DND-41 (cell line): Measurements from ENCODE around the gene TINCR.
"Not testable (repeated sequence)": the region's sequence is repeated elsewhere in the genome, so short reads cannot be mapped to it uniquely, and the experiment has no call there.

Experiments
- ATAC-seq: fragments of 200-7000 bp; cut with Tn5 transposase; 3 replicates; pipeline ENCODE4 v1.9.1; 2021; ENCODE audit warnings: low read depth; ENCODE audit not compliant: insufficient read depth
- DNase-seq: peaks from one replicate; pipeline ENCODE4 v3.0.0-alpha.2; 2020
- H2AFZ ChIP-seq: 2 replicates; pipeline ENCODE4 v1.6.0; 2012; ENCODE audit warnings: low read depth, low read length
- H3K27ac ChIP-seq: 2 replicates; pipeline ENCODE4 v1.5.1; 2012; ENCODE audit warnings: low read length, inconsistent platforms
- H3K27me3 ChIP-seq: fragments of 200-600 bp; sonication (generic); 2 replicates; pipeline ENCODE4 v1.6.0; 2012; ENCODE audit warnings: low read length, mild to moderate bottlenecking, inconsistent platforms; ENCODE audit not compliant: insufficient read depth, poor library complexity
- H3K36me3 ChIP-seq: 2 replicates; pipeline ENCODE4 v1.5.1; 2012; ENCODE audit warnings: low read length, inconsistent platforms; ENCODE audit not compliant: insufficient read depth
- H3K4me1 ChIP-seq: 2 replicates; pipeline ENCODE4 v1.5.1; 2012; ENCODE audit warnings: mild to moderate bottlenecking, low read length; ENCODE audit not compliant: insufficient read depth
- H3K4me2 ChIP-seq: 2 replicates; pipeline ENCODE4 v1.6.0; 2012; ENCODE audit warnings: mild to moderate bottlenecking, moderate library complexity, low read length, inconsistent platforms; ENCODE audit not compliant: insufficient read depth
- H3K4me3 ChIP-seq, 2 experiments: fragments of 200-600 bp in 1 of 2; shearing (Covaris generic) in 1 of 2; 2 replicates each; pipeline ENCODE4 v1.5.1; 2012 to 2016; ENCODE audit warnings: inconsistent platforms in 2 of 2, low read length in 2 of 2, mild to moderate bottlenecking in 2 of 2, low read depth in 1 of 2, moderate library complexity in 1 of 2
- H3K79me2 ChIP-seq: 2 replicates; pipeline ENCODE4 v1.6.0; 2012; ENCODE audit warnings: low read length, inconsistent platforms; ENCODE audit not compliant: insufficient read depth
- H3K9ac ChIP-seq: 2 replicates; pipeline ENCODE4 v1.6.0; 2012; ENCODE audit warnings: low read depth, mild to moderate bottlenecking, inconsistent platforms, low read length, moderate library complexity
- H3K9me3 ChIP-seq: 2 replicates; pipeline ENCODE4 v1.5.1; 2012; ENCODE audit warnings: low read length, moderate library complexity, mild to moderate bottlenecking, inconsistent platforms; ENCODE audit not compliant: insufficient read depth, severe bottlenecking
- H4K20me1 ChIP-seq: 2 replicates; pipeline ENCODE4 v1.6.0; 2012; ENCODE audit warnings: low read length; ENCODE audit not compliant: insufficient read depth
- EZH2 ChIP-seq: IDR thresholded peaks from 3 replicates; pipeline ENCODE4 v1.6.1; 2012; ENCODE audit warnings: borderline replicate concordance, low read depth, mild to moderate bottlenecking, moderate library complexity, low read length, inconsistent platforms; ENCODE audit not compliant: severe bottlenecking
- TF ChIP-seq, protein P1 (sequence below): IDR thresholded peaks from 2 replicates; pipeline ENCODE4 v1.5.1; 2012; ENCODE audit warnings: borderline replicate concordance, low read length, moderate library complexity, mild to moderate bottlenecking; ENCODE audit not compliant: poor library complexity, severe bottlenecking; ENCODE audit errors: extremely low read depth

Gene TINCR

DNA sequence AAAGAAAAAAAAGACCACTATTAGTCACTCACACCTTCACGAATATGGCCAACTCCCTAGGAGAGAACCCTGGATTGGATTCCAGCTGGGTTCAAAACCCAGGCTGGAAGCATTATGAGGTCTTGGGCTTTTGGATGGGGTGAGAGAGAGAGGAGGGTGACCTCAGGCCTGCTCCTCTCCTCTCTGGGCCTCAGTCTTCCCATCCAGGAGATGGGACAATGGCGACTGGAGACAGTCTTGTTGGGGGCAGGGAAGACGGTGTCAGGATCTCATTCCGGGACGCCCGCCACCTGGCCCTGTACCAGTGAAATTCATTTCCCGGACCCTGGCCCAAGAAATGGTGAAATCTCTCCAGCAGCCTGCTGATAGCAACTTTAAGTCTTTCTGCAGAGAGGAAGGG lies 26.3 kb downstream of the TINCR start:
- ATAC-seq = no peak
- TF ChIP-seq, protein P1, sequence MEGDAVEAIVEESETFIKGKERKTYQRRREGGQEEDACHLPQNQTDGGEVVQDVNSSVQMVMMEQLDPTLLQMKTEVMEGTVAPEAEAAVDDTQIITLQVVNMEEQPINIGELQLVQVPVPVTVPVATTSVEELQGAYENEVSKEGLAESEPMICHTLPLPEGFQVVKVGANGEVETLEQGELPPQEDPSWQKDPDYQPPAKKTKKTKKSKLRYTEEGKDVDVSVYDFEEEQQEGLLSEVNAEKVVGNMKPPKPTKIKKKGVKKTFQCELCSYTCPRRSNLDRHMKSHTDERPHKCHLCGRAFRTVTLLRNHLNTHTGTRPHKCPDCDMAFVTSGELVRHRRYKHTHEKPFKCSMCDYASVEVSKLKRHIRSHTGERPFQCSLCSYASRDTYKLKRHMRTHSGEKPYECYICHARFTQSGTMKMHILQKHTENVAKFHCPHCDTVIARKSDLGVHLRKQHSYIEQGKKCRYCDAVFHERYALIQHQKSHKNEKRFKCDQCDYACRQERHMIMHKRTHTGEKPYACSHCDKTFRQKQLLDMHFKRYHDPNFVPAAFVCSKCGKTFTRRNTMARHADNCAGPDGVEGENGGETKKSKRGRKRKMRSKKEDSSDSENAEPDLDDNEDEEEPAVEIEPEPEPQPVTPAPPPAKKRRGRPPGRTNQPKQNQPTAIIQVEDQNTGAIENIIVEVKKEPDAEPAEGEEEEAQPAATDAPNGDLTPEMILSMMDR = no peak
- TF ChIP-seq EZH2 = no peak
- no peak overlapping the region for H2AFZ ChIP-seq

DNA sequence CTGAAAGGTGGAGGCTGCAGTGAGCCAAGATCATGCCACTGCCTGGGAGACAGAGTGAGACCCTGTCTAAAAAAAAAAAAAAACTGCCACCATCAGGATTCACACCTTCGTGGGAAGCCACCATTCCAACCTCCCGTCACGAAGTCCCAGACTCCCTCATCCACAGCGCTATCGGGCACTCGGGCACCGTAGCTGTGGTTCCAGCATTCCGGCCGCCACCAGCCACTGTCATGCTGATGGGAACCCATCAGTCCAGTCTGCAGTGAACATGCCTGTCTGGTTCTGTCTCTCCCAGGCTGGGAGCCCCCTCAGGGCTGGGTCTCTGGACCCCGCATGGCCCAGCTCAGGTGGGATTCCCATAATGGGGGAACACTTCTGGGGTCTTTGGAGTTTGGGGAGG lies 27.5 kb downstream of the TINCR start:
- no peaks in the 10 kb centered on the region for H3K4me1 ChIP-seq
- no peaks in the 10 kb centered on the region for H4K20me1 ChIP-seq
- H3K36me3 ChIP-seq = no peaks in the 10 kb centered on the region
- H3K4me2 ChIP-seq = no peak overlapping the region
- H3K4me3 ChIP-seq = no peak overlapping the region
- H3K27ac ChIP-seq = no peak overlapping the region
- no peak for TF ChIP-seq EZH2
- TF ChIP-seq, protein P1 = no peak
- H3K27me3 ChIP-seq = no peaks in the 10 kb centered on the region
- H2AFZ ChIP-seq = no peak overlapping the region
- no peak for DNase-seq
- ATAC-seq = no peak
- no peaks in the 10 kb centered on the region for H3K79me2 ChIP-seq
- H3K9ac ChIP-seq = no peak overlapping the region
- H3K9me3 ChIP-seq = peaks cover 4% of the 10 kb centered on the region

More for the DNA sequence above, 26.3 kb downstream of the TINCR start:
- H3K27me3 ChIP-seq = no peaks in the 10 kb centered on the region
- no peak overlapping the region for H3K4me3 ChIP-seq
- no peaks in the 10 kb centered on the region for H3K4me1 ChIP-seq
- H3K36me3 ChIP-seq = no peaks in the 10 kb centered on the region
- no peak for DNase-seq
- no peak overlapping the region for H3K27ac ChIP-seq
- no peaks in the 10 kb centered on the region for H3K79me2 ChIP-seq
- no peaks in the 10 kb centered on the region for H4K20me1 ChIP-seq
- no peak overlapping the region for H3K4me2 ChIP-seq
- no peaks in the 10 kb centered on the region for H3K9me3 ChIP-seq
- H3K9ac ChIP-seq = no peak overlapping the region

DNA sequence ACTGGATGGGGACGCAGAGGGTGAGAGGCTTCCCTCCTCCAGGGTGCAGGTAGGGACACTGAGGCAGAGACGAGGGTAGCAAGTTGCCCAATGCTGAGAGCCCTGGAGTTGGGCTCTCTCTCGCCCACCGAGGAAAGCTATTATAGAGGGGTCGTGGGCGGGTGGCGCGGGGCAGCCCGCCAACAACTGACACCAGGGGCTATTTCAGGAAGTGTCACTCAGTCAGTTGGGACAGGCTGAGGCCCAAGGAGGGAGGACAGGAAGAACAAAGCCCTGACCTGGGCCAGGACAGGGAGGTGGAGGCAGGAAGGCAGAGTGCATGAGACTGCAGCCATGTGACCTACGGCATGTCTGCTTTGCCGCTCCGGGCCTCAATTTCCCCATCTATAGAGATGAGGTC lies 29.9 kb downstream of the TINCR start:
- Histone ChIP-seq H3K27me3 (no peaks in the 10 kb centered on the region), H3K36me3 (no peaks in the 10 kb centered on the region), H3K4me2 (no peak overlapping the region), H3K9ac (no peak overlapping the region), H3K4me1 (no peaks in the 10 kb centered on the region), H4K20me1 (no peaks in the 10 kb centered on the region), H2AFZ (no peak overlapping the region), H3K27ac (no peak overlapping the region), H3K4me3 (no peak overlapping the region), H3K9me3 (peaks cover 12% of the 10 kb centered on the region), H3K79me2 (no peaks in the 10 kb centered on the region)
- no peak for ATAC-seq
- TF ChIP-seq, protein P1 = no peak
- no peak for TF ChIP-seq EZH2
- DNase-seq = no peak

DNA sequence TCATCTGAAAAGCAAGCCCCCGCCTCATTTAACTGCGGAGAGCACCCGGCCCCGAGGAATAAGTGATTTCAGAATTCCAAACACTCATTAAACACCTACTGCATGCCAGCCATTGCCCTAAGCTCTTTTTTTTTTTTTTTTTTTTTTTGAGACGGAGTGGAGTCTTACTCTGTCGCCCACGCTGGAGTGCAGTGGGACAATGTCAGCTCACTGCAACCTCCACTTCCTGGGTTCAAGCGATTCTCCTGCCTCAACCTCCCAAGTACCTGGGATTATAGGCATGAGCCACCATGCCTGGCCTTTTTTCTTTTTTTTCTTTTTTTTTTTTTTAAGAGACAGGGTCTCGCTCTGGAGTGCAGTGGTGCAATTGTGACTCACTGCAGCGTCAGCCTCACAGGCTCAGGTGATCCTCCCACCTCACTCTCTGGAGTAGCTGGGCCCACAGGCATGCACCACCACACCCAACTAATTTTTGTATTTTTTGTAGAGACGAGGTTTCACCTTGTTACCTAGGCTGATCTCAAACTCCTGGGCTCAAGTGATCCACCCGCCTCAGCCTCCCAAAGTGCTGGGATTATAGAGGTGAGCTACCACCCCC lies 30.7 kb downstream of the TINCR start:
- H3K27ac ChIP-seq, H3K27me3 ChIP-seq, H3K4me3 ChIP-seq, DNase-seq, H3K79me2 ChIP-seq, H3K36me3 ChIP-seq, ATAC-seq, H2AFZ ChIP-seq, H3K9ac ChIP-seq, H3K4me2 ChIP-seq, H4K20me1 ChIP-seq, H3K4me1 ChIP-seq: not testable (repeated sequence)
- peaks cover 12% of the 10 kb centered on the region for H3K9me3 ChIP-seq
